GM10266 (cell line): ENCODE data around the gene GBX1.

Experiments used
- DNase-seq: peaks from one replicate; pipeline ENCODE4 v3.0.0; 2012; ENCODE audit errors: extremely low spot score
- TF ChIP-seq, protein P1 (sequence below): IDR thresholded peaks from 2 replicates; pipeline ENCODE4 v1.5.1; 2012; ENCODE audit warnings: mild to moderate bottlenecking, low read depth; ENCODE audit not compliant: control insufficient read depth, insufficient read depth; ENCODE audit errors: missing control alignments

GBX1 gene

DNA sequence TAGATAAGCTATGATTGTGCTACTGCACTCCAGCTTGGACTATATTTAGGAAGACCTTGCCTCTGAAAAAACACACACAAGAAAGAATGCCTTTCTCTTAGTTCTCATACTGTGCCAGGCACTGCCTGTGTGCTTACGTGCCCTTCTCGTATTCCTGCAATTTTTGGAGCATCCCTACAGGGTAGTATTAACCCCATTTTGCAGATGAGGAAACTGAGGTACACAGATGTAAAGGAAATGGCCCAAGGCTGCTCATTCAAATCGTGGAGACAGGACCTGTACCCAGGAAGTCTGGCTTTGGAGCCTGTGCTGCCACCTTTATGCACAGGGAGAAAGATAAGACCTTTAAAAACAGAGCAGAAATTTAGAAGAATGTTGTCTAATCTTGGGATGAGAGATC lies 64.5 kb downstream of the GBX1 start:
- no peak for DNase-seq
- TF ChIP-seq, protein P1, sequence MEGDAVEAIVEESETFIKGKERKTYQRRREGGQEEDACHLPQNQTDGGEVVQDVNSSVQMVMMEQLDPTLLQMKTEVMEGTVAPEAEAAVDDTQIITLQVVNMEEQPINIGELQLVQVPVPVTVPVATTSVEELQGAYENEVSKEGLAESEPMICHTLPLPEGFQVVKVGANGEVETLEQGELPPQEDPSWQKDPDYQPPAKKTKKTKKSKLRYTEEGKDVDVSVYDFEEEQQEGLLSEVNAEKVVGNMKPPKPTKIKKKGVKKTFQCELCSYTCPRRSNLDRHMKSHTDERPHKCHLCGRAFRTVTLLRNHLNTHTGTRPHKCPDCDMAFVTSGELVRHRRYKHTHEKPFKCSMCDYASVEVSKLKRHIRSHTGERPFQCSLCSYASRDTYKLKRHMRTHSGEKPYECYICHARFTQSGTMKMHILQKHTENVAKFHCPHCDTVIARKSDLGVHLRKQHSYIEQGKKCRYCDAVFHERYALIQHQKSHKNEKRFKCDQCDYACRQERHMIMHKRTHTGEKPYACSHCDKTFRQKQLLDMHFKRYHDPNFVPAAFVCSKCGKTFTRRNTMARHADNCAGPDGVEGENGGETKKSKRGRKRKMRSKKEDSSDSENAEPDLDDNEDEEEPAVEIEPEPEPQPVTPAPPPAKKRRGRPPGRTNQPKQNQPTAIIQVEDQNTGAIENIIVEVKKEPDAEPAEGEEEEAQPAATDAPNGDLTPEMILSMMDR, result no peak

DNA sequence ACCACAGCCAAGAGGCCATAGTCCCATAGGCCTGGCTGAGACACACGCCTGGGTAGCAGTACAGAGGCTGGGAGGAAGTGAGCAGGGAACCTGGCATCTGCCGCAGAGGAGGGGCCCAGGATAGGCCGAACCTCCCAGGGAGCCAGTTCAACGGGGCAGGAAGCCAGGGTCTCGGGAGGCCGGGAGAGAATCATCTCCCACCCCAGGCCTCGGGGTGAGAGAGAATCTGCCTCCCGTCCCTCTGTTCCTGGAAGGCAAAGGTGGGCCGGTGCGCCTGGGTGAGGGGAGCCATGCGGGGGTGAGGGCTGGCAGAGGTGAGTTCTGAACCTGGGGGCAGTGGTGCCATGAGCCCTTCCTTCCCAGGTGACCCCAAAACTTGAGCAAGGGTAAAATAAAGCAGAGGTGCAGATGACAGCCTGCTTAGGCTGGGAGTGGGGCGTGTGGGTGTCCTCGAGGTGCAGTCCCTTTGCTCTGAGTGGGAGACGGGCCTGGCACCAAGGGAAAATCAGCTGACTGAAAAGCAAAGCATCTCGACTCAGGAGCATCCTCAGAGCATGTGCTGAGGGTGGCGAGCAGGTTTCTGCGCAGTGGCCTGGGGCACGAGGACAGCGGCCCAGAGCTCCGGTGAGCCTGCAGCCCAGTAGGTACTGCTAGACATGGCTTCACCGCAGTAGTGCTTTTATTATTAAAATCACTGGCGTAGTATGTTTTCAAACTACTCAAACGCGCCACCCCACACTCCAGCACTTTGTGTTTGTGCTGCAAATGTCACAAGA lies 65.7 kb downstream of the GBX1 start:
- DNase-seq, result no peak
- TF ChIP-seq, protein P1, result no peak

DNA sequence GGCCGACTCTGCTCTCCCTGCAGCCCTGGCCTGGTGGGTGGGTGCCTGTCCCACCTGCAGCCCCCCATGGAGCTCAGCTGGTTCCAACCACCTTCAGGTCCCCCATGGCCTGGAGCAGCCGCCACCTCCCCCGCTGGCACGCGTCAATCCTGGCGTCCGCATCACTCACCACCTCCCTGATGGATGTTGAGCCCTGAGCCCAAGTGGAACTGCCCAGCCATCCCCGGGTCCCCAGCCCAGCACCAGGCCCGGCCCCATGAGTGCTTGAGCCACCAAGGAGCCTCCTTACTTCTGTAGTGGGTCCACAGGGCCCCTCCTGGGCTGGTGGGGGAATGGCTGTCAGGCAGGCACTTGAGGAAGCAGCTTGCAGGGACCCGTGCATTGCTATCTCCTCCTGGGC lies 66.6 kb downstream of the GBX1 start:
- TF ChIP-seq, protein P1, result no peak

DNA sequence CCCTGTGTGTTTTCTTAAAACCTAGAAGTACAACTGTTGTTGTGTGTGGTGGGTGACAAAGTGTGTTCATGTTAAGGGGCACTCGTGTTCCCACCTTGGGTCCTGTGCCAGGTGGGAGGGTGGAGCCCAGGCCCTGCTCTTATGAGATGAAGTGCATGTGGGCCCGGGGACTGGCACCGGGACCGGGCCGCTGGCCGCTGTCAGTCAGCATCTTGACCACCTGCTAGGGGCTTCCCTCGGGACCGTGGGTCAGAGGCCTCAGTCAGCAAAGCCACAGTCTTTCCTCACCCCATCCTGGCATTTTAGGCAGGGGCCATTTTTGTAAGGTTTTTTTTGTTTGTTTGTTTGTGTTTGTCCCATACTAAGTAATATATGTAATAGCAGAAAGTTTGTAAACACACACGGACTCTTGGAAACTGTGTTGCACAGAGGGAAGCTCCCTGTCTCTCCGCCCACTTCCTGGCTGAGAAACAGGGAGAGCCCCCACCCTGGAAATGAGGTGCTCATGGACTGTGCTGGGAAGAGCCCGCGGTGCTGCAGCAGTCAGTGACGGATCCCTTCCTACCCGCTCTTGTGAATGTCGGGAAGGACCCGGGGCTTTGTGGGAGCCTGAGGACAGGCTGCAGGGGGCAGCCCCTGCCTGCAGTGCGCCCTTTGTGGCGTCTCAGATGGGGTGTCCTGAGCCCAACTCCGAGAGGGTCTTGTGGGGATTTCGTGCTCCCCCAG lies 67.8 kb downstream of the GBX1 start:
- DNase-seq, result no peak
- TF ChIP-seq, protein P1, result no peak

More for the DNA sequence above, 66.6 kb downstream of the GBX1 start:
- DNase-seq, result no peak
